Right lobe of liver (tissue), 6 donors: Measurements from ENCODE around the gene ANKH. TPM values are rescaled to one million over a fixed set of nuclear protein-coding genes. Genes with fewer than 3 reads are reported as not detected.

ENCODE experiments used
- ATAC-seq, 4 donors: fragments of 200-7000 bp; cut with Tn5 transposase; one replicate each; pipeline ENCODE4 v1.9.1; 2020; ENCODE audit warnings: mild to moderate bottlenecking in 4 of 4, moderate library complexity in 4 of 4
- DNase-seq, 3 donors: peaks; one replicate each; pipeline ENCODE4 v3.0.0-alpha.2; 2020
- H3K27ac ChIP-seq, 3 donors: fragments of 200-600 bp; one replicate each; pipeline ENCODE4 v1.8.0; 2022
- H3K27me3 ChIP-seq, 2 donors: fragments of 200-600 bp; one replicate each; pipeline ENCODE4 v1.8.0; 2022
- H3K36me3 ChIP-seq, 4 donors: fragments of 200-600 bp; sonication (generic) in 1 of 4; one replicate each; pipeline versions ENCODE4 v1.5.1 to v1.8.0; 2017 to 2022; ENCODE audit warnings: control low read depth in 1 of 4
- H3K4me1 ChIP-seq, 4 donors: fragments of 200-600 bp; sonication (generic) in 1 of 4; one replicate each; pipeline versions ENCODE4 v1.5.1 to v1.8.0; 2017 to 2022; ENCODE audit warnings: control low read depth in 1 of 4
- H3K4me3 ChIP-seq, 3 donors: fragments of 200-600 bp; one replicate each; pipeline ENCODE4 v1.8.0; 2022
- H3K9me3 ChIP-seq, 4 donors: fragments of 200-600 bp; sonication (generic) in 1 of 4; one replicate each; pipeline versions ENCODE4 v1.5.1 to v1.8.0; 2017 to 2022; ENCODE audit warnings: control low read depth in 1 of 4
- POLR2A ChIP-seq: fragments of 450-650 bp; IDR thresholded peaks from one replicate; pipeline ENCODE4 v1.6.1; 2017; ENCODE audit warnings: antibody characterized with exemption, mild to moderate bottlenecking
- WGBS: methylation state at CpG from one replicate; pipeline ENCODE4 v1.1.6; 2018; ENCODE audit warnings: low coverage, low lambda C conversion rate; ENCODE audit not compliant: insufficient coverage; ENCODE audit errors: missing lambda C conversion rate; 5-methylcytosine and 5-hydroxymethylcytosine counted together
- intact Hi-C, 2 donors: fragments of 100-400 bp; cut with DNase I; formaldehyde crosslinking; loops; one replicate each; pipeline versions ENCODE4 v1.11.2 to v1.14.1; 2022
- total RNA-seq, 6 experiments: library from RNA; depleted of rRNA in 2 of 6; stranded (reverse); fragments of >200 nt in 2 of 6; fragmentation: NEBNext Ultra II Directional in 3 of 6; extraction: Animal tissue kit (Norgen Biotek cat#: 25700) in 3 of 6; gene quantifications; one replicate each; pipeline versions ENCODE4 v1.1.0 to v1.2.4, GENCODE V29; 2016 to 2023
- TF ChIP-seq, protein P1 (sequence below), 4 donors: fragments of 200-600 bp in 3 of 4; fragments of 450-650 bp in 1 of 4; IDR thresholded peaks; one replicate each; pipeline versions ENCODE4 v1.5.1 to v1.8.0; 2016 to 2022; ENCODE audit warnings: antibody characterized with exemption in 4 of 4, mild to moderate bottlenecking in 2 of 4
- donor health status: DM: no; HTN: yes; CAD: no.
- donor health status: DM: no; HTN: no; CAD: no.
- donor health status: DM: no; HTN: no; CAD: no.
- donor health status: DM: no; HTN: yes; CAD: no.
- donor health status: DM: no; HTN: yes; CAD: no.

The ANKH gene
- total RNA-seq, 6 experiments from 2014 or later: 38.5 to 121 (median 61.9) TPM

- Histone ChIP-seq H3K27ac (peak overlapping the region; percentile 62 to 98 (median 87)), H3K9me3 (no peaks in the 10 kb centered on the region), H3K27me3 (no peaks in the 10 kb centered on the region), H3K4me3 (peak overlapping the region; percentile 67 to 74 (median 72)), H3K4me1 (peaks cover 0 to 60% (median 17%) of the 10 kb centered on the region in 4 donors), H3K36me3 (no peaks in the 10 kb centered on the region)
- 15% methylated on average over 7 of the region's 7 CpGs for WGBS
- TF ChIP-seq, protein P1, sequence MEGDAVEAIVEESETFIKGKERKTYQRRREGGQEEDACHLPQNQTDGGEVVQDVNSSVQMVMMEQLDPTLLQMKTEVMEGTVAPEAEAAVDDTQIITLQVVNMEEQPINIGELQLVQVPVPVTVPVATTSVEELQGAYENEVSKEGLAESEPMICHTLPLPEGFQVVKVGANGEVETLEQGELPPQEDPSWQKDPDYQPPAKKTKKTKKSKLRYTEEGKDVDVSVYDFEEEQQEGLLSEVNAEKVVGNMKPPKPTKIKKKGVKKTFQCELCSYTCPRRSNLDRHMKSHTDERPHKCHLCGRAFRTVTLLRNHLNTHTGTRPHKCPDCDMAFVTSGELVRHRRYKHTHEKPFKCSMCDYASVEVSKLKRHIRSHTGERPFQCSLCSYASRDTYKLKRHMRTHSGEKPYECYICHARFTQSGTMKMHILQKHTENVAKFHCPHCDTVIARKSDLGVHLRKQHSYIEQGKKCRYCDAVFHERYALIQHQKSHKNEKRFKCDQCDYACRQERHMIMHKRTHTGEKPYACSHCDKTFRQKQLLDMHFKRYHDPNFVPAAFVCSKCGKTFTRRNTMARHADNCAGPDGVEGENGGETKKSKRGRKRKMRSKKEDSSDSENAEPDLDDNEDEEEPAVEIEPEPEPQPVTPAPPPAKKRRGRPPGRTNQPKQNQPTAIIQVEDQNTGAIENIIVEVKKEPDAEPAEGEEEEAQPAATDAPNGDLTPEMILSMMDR (IDR thresholded peaks at IDR 0.05): peak in 3 of 4 donors; percentile 12 to 20 (median 13)
- no peak for TF ChIP-seq POLR2A
- DNase-seq (peak in 2 of 3 donors; percentile 35 to 60), ATAC-seq (peak; percentile 22 to 30 (median 23))
- intact Hi-C loops: no loop called here
Observed at GRCh38 chr5:14665949-14666348, 205.6 kb downstream of the ANKH start.

DNA sequence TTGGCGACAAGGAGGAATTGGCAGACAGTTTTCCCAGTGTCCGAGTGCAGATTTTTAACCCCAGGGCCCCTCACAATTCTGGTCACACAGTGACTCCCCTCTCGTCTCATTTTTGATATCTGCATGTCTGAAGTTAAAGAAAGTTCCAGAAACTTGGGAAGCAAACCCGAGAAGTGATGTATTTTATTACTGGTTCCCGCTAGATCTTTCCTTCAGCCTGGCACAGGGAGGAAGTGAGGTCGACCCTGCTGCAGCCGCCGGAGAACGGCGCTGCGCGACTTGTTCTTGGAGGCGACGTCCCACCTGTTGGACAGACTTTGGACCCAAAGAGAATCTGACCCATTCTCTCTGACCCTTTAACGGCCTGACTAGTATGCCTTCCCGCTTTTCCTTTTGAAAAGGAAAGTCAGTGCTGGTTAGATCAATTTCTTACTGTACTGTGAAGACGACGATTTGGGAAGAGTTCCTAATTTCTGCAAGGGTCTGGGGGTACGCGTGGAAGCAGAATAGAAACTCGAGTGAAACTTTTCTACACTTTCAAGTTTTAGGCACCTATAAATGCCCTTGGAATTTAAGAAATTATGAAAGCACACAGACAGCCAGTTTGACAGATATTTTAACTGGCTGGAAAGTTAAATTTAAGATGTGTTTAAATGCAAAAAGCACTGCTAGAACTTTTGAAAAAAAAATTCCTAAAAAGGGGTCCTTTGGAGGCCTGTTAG is 206.3 kb downstream of the ANKH start:
- H3K4me3 ChIP-seq: peak overlapping the region; percentile 67 to 74 (median 72)
- WGBS: under 1% methylated on average over 19 of the region's 21 CpGs
- DNase-seq: peak; percentile 71 to 79 (median 75)
- H3K27me3 ChIP-seq: no peaks in the 10 kb centered on the region
- peak; percentile 45 to 64 (median 58) for ATAC-seq
- H3K4me1 ChIP-seq: peaks cover 0 to 58% (median 17%) of the 10 kb centered on the region in 4 donors
- no peak for TF ChIP-seq POLR2A
- TF ChIP-seq, protein P1 (IDR thresholded peaks at IDR 0.05): peak in 1 of 4 donors; percentile 24
- no peaks in the 10 kb centered on the region for H3K36me3 ChIP-seq
- H3K9me3 ChIP-seq: no peaks in the 10 kb centered on the region
- intact Hi-C loops: no loop called here
- peak overlapping the region; percentile 62 to 98 (median 87) for H3K27ac ChIP-seq

DNA sequence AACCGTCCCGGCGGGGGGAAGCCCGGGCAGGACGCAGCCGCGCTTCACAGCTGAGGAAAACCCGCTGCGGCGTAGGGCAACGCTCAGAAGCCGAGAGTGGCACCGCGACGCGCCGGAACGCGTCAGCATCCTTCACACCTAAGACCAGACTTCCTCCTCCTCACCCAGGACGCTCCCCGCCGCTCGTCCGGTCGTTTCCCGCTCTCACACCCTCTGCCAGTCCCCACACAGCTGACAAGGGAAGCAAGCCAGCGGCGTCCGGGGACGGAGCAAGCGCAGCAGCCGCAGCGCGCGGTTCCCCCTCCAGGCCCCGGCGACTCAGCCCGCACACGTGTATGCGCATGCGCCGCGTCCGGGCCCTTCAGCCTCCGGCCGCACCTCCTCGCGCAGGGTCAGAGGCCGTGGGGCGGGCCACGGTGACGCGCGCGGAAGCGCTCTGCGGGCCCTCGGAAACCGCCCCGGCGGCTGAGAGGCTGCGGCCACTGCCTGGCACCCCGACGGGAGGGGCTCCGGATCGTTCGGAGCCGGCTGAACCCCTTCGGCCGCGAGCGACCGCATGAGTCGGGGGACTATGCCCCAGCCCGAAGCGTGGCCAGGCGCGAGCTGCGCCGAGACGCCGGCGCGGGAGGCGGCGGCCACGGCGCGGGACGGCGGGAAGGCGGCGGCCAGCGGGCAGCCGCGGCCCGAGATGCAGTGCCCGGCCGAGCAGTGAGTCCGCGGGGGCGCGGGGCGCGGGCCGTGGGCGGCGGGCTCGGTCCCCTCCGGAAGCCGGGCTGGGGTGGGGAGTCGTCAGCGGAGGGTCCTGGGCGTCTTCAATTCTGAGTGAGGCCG is 207.1 kb downstream of the ANKH start, which contains the start of gene OTULIN:
Gene OTULIN, plus strand, starts transcription at position 449 of the 831 bp plus-strand sequence. Its CDS starts 108 bp downstream, at position 557.
- intact Hi-C loops: no loop called here
- Histone ChIP-seq H3K4me3 (peak within 1 kb of the TSS; percentile 67 to 74 (median 72)), H3K9me3 (no peaks in the 10 kb centered on the region), H3K36me3 (no peaks in the 10 kb centered on the region), H3K27me3 (no peaks in the 10 kb centered on the region), H3K4me1 (peaks cover 0 to 50% (median 17%) of the 10 kb centered on the region in 4 donors), H3K27ac (peak within 1 kb of the TSS; percentile 62 to 98 (median 87))
- 0% methylated on average over 3 of the region's 115 CpGs for WGBS
- DNase-seq (peak; percentile 93 to 95 (median 94)), ATAC-seq (peak; percentile 80 to 93 (median 89))
- TF ChIP-seq POLR2A: peak; percentile 96
- TF ChIP-seq, protein P1 (IDR thresholded peaks at IDR 0.05): no peak

GRCh38 chr5:14663734-14664269 is 207.8 kb downstream of the ANKH start:
- intact Hi-C loops: no loop called here
- Histone ChIP-seq H3K27ac (peak overlapping the region; percentile 62 to 98 (median 87)), H3K36me3 (no peaks in the 10 kb centered on the region), H3K9me3 (no peaks in the 10 kb centered on the region), H3K4me3 (peak overlapping the region; percentile 67 to 74 (median 72)), H3K27me3 (no peaks in the 10 kb centered on the region), H3K4me1 (peaks cover 0 to 46% (median 16%) of the 10 kb centered on the region in 4 donors)
- TF ChIP-seq, protein P1 (IDR thresholded peaks at IDR 0.05): no peak
- TF ChIP-seq POLR2A: no peak
- WGBS: 2% methylated on average over 20 of the region's 24 CpGs
- DNase-seq: peak in 1 of 3 donors; percentile 47
- peak; percentile 13 to 35 (median 20) for ATAC-seq
